Measurements from ENCODE around the gene PRKG2.

Gene PRKG2

GRCh38 chr4:81118086-81118485, 96.9 kb downstream of the PRKG2 start:
- TF ChIP-seq CTCF (IDR thresholded peaks at IDR 0.05; ENCODE audit: low read depth, low read length) = no peak

GRCh38 chr4:81116566-81116965, 98.5 kb downstream of the PRKG2 start:
- no peak for TF ChIP-seq CTCF (IDR thresholded peaks at IDR 0.05; ENCODE audit: low read depth, low read length)
- H3K4me3 ChIP-seq (ENCODE audit: low read depth, low read length) = no peak overlapping the region

More at GRCh38 chr4:81118086-81118485, 96.9 kb downstream of the PRKG2 start:
- H3K4me3 ChIP-seq (ENCODE audit: low read depth, low read length) = no peak overlapping the region

GRCh38 chr4:81113024-81113423, 102.0 kb downstream of the PRKG2 start:
- H3K4me3 ChIP-seq (ENCODE audit: low read depth, low read length) = no peak overlapping the region
- TF ChIP-seq CTCF (IDR thresholded peaks at IDR 0.05; ENCODE audit: low read depth, low read length) = no peak

GRCh38 chr4:81109356-81109755, 105.7 kb downstream of the PRKG2 start:
- no peak for TF ChIP-seq CTCF (IDR thresholded peaks at IDR 0.05; ENCODE audit: low read depth, low read length)
- H3K4me3 ChIP-seq (ENCODE audit: low read depth, low read length) = no peak overlapping the region

DNA sequence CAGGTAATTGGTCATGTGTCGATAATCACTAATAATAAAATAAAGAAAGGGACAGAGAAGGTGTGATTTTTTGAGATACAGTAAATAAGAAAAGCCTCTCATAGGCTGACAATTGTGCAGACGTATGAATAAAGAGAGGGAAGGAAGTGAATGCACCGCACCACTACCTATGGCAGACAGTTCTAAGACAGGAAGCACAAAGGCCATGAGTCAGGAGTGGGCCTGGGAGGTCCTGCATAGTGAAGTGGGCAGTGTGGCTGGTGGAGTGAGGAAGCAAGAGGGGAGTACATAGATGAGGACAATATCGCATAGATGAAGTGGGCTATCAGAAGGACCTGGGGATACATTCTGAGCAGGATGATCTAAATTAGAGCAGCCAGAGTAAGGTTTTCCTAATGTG, 108.9 kb downstream of the PRKG2 start:
- no peak for TF ChIP-seq CTCF (IDR thresholded peaks at IDR 0.05; ENCODE audit: low read depth, low read length)
- no peak overlapping the region for H3K4me3 ChIP-seq (ENCODE audit: low read depth, low read length)

DNA sequence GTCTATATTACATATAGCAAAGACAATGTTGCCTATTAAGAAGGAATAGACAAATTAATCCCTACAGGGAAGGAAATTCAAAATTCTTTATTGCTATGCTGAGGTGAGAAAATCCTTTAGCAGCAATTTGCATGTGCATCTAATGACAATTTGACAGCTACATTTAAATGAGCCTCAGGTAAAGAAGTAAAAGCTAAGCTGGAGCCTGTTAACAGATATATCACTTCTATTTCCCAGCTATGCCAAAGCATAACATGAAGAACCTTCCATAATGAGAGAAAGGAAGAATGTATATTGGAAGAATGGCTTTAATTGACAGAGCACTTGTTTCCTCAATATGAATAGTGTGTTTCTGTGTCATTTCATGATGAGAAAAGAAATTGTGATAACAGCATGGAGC, 112.9 kb downstream of the PRKG2 start:
- TF ChIP-seq CTCF (IDR thresholded peaks at IDR 0.05; ENCODE audit: low read depth, low read length) = no peak
- H3K4me3 ChIP-seq (ENCODE audit: low read depth, low read length) = no peak overlapping the region

GRCh38 chr4:81096566-81096965, 118.5 kb downstream of the PRKG2 start:
- no peak overlapping the region for H3K4me3 ChIP-seq (ENCODE audit: low read depth, low read length)
- no peak for TF ChIP-seq CTCF (IDR thresholded peaks at IDR 0.05; ENCODE audit: low read depth, low read length)

Data from WI38 (cell line).